ENCODE data around the gene EIF4B.

DNA sequence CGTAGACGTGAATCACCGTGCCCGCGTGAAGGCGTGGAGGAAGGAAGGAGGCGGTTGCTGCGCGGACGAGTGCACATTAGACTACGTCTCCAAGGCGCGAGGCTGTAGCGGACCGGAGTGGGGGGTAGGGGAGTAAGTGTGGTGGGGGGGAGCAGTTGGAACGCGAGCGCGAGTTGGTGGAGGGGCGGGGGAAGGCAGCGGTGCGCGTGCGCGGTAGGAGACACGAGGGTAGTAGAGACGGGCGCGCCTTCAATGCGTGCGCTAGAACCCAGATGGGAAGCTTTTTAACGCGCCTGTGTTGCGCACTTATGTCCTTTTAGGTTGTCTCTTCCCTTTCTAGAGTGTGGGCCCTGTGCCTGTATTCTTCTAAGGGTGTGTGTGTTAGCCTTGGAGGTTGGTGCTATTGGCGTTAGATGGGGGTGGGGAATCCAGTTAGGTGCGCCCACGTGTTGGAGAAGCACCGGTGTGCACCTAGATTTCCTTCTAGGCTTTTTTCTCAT is 604 bp downstream of the EIF4B start:
- TF ChIP-seq, protein P1, sequence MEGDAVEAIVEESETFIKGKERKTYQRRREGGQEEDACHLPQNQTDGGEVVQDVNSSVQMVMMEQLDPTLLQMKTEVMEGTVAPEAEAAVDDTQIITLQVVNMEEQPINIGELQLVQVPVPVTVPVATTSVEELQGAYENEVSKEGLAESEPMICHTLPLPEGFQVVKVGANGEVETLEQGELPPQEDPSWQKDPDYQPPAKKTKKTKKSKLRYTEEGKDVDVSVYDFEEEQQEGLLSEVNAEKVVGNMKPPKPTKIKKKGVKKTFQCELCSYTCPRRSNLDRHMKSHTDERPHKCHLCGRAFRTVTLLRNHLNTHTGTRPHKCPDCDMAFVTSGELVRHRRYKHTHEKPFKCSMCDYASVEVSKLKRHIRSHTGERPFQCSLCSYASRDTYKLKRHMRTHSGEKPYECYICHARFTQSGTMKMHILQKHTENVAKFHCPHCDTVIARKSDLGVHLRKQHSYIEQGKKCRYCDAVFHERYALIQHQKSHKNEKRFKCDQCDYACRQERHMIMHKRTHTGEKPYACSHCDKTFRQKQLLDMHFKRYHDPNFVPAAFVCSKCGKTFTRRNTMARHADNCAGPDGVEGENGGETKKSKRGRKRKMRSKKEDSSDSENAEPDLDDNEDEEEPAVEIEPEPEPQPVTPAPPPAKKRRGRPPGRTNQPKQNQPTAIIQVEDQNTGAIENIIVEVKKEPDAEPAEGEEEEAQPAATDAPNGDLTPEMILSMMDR (IDR thresholded peaks at IDR 0.05): no peak
- no peak for TF ChIP-seq POLR2A (IDR thresholded peaks at IDR 0.05)
